ENCODE measurements around the gene PLEKHH2.
A peak's percentile ranks its signal among the peaks of the same experiment; 100 is the strongest.

The PLEKHH2 gene

GRCh38 chr2:43764086-43764705 is 127.1 kb downstream of the PLEKHH2 start:
- DNase-seq, result no peak

GRCh38 chr2:43766006-43766405 is 128.9 kb downstream of the PLEKHH2 start:
- no peak for DNase-seq

GRCh38 chr2:43773876-43774613 is 137.0 kb downstream of the PLEKHH2 start, which contains the start of gene DYNC2LI1:
Gene DYNC2LI1, plus strand, starts transcription at chr2:43774039. Its CDS starts 100 bp downstream, at chr2:43774139.
- peak; percentile 79 to 85 for DNase-seq

- no peak for DNase-seq
These were observed 137.6 kb downstream of the PLEKHH2 start for GRCh38 chr2:43774617-43775016.

GRCh38 chr2:43776324-43776723 is 139.3 kb downstream of the PLEKHH2 start:
- DNase-seq, result no peak

- DNase-seq, result no peak
These were observed 140.4 kb downstream of the PLEKHH2 start for GRCh38 chr2:43777306-43777926.

- no peak for DNase-seq
These were observed 141.2 kb downstream of the PLEKHH2 start for GRCh38 chr2:43778233-43778632.

- DNase-seq, result no peak
These were observed 150.8 kb downstream of the PLEKHH2 start for GRCh38 chr2:43787895-43788294.

GRCh38 chr2:43788646-43789045 is 151.6 kb downstream of the PLEKHH2 start:
- DNase-seq, result no peak

- DNase-seq, result no peak
These were observed 153.1 kb downstream of the PLEKHH2 start for GRCh38 chr2:43790147-43790546.

GRCh38 chr2:43791035-43791765 is 154.1 kb downstream of the PLEKHH2 start:
- DNase-seq, result no peak

- no peak for DNase-seq
These were observed 155.6 kb downstream of the PLEKHH2 start for GRCh38 chr2:43792653-43793052.

- DNase-seq, result no peak
These were observed 157.9 kb downstream of the PLEKHH2 start for GRCh38 chr2:43794956-43795355.

GRCh38 chr2:43796206-43796605 is 159.1 kb downstream of the PLEKHH2 start:
- no peak for DNase-seq

GRCh38 chr2:43798300-43798699 is 161.2 kb downstream of the PLEKHH2 start:
- DNase-seq, result no peak

- DNase-seq, result no peak
These were observed 163.8 kb downstream of the PLEKHH2 start for GRCh38 chr2:43800894-43801293.

GRCh38 chr2:43802135-43802534 is 165.1 kb downstream of the PLEKHH2 start:
- no peak for DNase-seq

GRCh38 chr2:43803113-43803512 is 166.1 kb downstream of the PLEKHH2 start:
- DNase-seq, result no peak

GRCh38 chr2:43806719-43807031 is 169.6 kb downstream of the PLEKHH2 start:
- no peak for DNase-seq

- DNase-seq, result no peak
These were observed 173.4 kb downstream of the PLEKHH2 start for GRCh38 chr2:43810452-43810851.

- DNase-seq, result no peak
These were observed 173.8 kb downstream of the PLEKHH2 start for GRCh38 chr2:43810888-43811287.

- no peak for DNase-seq
These were observed 174.9 kb downstream of the PLEKHH2 start for GRCh38 chr2:43812006-43812405.

GRCh38 chr2:43812947-43813346 is 175.9 kb downstream of the PLEKHH2 start:
- DNase-seq, result no peak

- DNase-seq, result no peak
These were observed 177.7 kb downstream of the PLEKHH2 start for GRCh38 chr2:43814711-43815110.
